WTC11 (cell line): ENCODE results near the gene ADGRL2.

Experiments used
- CREM ChIP-seq: sonication (generic); formaldehyde crosslinking; IDR thresholded peaks from 2 replicates; pipeline ENCODE4 v1.8.1; 2022; ENCODE audit warnings: mild to moderate bottlenecking, missing genetic modification reagents, moderate library complexity
- ELF4 ChIP-seq: sonication (generic); formaldehyde crosslinking; IDR thresholded peaks from 2 replicates; pipeline ENCODE4 v1.8.1; 2022; ENCODE audit warnings: low read depth, mild to moderate bottlenecking, moderate library complexity, missing genetic modification reagents
- ETV6 ChIP-seq: sonication (generic); formaldehyde crosslinking; IDR thresholded peaks from 2 replicates; pipeline ENCODE4 v1.8.1; 2022; ENCODE audit warnings: mild to moderate bottlenecking, missing genetic modification reagents
- FOXJ3 ChIP-seq: sonication (generic); formaldehyde crosslinking; IDR thresholded peaks from 2 replicates; pipeline ENCODE4 v1.9.0; 2021; ENCODE audit warnings: missing genetic modification reagents, mild to moderate bottlenecking, borderline replicate concordance
- NR2C2 ChIP-seq: sonication (generic); formaldehyde crosslinking; IDR thresholded peaks from 2 replicates; pipeline ENCODE4 v1.8.0; 2022; ENCODE audit warnings: mild to moderate bottlenecking, missing genetic modification reagents
- ZNF121 ChIP-seq: sonication (generic); formaldehyde crosslinking; IDR thresholded peaks from 2 replicates; pipeline ENCODE4 v1.8.0; 2023; ENCODE audit warnings: missing genetic modification reagents
- ZNF138 ChIP-seq: sonication (generic); formaldehyde crosslinking; conservative IDR thresholded peaks from 2 replicates; pipeline ENCODE4 v1.8.1; 2022; ENCODE audit warnings: mild to moderate bottlenecking, moderate library complexity, missing genetic modification reagents
- TF ChIP-seq, protein P1 (sequence below): fragments of 200-600 bp; IDR thresholded peaks from 2 replicates; pipeline ENCODE4 v1.8.0; 2022; ENCODE audit warnings: antibody characterized with exemption
- TF ChIP-seq, protein P2 (sequence below): sonication (generic); formaldehyde crosslinking; IDR thresholded peaks from 2 replicates; pipeline ENCODE4 v1.8.0; 2023; ENCODE audit warnings: missing genetic modification reagents
- TF ChIP-seq, protein P3 (sequence below): sonication (generic); formaldehyde crosslinking; IDR thresholded peaks from 2 replicates; pipeline ENCODE4 v1.8.0; 2022; ENCODE audit warnings: mild to moderate bottlenecking, missing genetic modification reagents
- TF ChIP-seq, protein P4 (sequence below): sonication (generic); formaldehyde crosslinking; IDR thresholded peaks from 2 replicates; pipeline ENCODE4 v1.8.1; 2023; ENCODE audit warnings: mild to moderate bottlenecking, missing genetic modification reagents, moderate library complexity
- TF ChIP-seq, protein P5 (sequence below): sonication (generic); formaldehyde crosslinking; IDR thresholded peaks from 2 replicates; pipeline ENCODE4 v1.8.0; 2022; ENCODE audit warnings: mild to moderate bottlenecking, missing genetic modification reagents
- TF ChIP-seq, protein P6 (sequence below): sonication (generic); formaldehyde crosslinking; conservative IDR thresholded peaks from 2 replicates; pipeline ENCODE4 v1.8.1; 2022; ENCODE audit warnings: mild to moderate bottlenecking, missing genetic modification reagents
- TF ChIP-seq, protein P7 (sequence below): sonication (generic); formaldehyde crosslinking; IDR thresholded peaks from 2 replicates; pipeline ENCODE4 v1.8.0; 2022; ENCODE audit warnings: mild to moderate bottlenecking, missing genetic modification reagents

DNA sequence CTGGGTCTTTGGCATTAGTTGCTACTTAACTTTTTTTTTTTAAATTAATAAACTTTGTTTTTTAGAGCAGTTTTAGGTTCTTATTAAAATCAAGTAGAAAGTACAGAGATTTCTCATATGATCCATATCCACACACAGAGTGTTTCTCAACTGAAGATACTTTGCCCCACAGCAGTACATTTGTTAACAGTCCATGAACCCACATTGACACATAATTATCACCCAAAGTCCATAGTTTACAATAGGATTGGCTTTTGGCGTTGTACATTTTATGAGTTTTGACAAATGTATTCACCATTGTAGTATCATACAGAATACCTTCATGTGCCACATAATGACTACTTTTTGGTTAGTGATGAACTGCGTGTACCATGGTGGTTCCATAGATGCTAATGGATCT, 106.8 kb downstream of the ADGRL2 start:
- TF ChIP-seq, protein P1, sequence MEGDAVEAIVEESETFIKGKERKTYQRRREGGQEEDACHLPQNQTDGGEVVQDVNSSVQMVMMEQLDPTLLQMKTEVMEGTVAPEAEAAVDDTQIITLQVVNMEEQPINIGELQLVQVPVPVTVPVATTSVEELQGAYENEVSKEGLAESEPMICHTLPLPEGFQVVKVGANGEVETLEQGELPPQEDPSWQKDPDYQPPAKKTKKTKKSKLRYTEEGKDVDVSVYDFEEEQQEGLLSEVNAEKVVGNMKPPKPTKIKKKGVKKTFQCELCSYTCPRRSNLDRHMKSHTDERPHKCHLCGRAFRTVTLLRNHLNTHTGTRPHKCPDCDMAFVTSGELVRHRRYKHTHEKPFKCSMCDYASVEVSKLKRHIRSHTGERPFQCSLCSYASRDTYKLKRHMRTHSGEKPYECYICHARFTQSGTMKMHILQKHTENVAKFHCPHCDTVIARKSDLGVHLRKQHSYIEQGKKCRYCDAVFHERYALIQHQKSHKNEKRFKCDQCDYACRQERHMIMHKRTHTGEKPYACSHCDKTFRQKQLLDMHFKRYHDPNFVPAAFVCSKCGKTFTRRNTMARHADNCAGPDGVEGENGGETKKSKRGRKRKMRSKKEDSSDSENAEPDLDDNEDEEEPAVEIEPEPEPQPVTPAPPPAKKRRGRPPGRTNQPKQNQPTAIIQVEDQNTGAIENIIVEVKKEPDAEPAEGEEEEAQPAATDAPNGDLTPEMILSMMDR: no peak
- TF ChIP-seq CREM (CRISPR knock-in tag) (no peak), FOXJ3 (no peak), ZNF121 (no peak), ZNF138 (no peak), ELF4 (CRISPR knock-in tag) (no peak), NR2C2 (CRISPR knock-in tag) (no peak), ETV6 (CRISPR knock-in tag) (no peak)
- TF ChIP-seq, protein P2, sequence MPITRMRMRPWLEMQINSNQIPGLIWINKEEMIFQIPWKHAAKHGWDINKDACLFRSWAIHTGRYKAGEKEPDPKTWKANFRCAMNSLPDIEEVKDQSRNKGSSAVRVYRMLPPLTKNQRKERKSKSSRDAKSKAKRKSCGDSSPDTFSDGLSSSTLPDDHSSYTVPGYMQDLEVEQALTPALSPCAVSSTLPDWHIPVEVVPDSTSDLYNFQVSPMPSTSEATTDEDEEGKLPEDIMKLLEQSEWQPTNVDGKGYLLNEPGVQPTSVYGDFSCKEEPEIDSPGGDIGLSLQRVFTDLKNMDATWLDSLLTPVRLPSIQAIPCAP (CRISPR knock-in tag): no peak
- TF ChIP-seq, protein P3, sequence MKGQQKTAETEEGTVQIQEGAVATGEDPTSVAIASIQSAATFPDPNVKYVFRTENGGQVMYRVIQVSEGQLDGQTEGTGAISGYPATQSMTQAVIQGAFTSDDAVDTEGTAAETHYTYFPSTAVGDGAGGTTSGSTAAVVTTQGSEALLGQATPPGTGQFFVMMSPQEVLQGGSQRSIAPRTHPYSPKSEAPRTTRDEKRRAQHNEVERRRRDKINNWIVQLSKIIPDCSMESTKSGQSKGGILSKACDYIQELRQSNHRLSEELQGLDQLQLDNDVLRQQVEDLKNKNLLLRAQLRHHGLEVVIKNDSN (CRISPR knock-in tag): no peak
- TF ChIP-seq, protein P4, sequence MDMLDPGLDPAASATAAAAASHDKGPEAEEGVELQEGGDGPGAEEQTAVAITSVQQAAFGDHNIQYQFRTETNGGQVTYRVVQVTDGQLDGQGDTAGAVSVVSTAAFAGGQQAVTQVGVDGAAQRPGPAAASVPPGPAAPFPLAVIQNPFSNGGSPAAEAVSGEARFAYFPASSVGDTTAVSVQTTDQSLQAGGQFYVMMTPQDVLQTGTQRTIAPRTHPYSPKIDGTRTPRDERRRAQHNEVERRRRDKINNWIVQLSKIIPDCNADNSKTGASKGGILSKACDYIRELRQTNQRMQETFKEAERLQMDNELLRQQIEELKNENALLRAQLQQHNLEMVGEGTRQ (CRISPR knock-in tag): no peak
- TF ChIP-seq, protein P5, sequence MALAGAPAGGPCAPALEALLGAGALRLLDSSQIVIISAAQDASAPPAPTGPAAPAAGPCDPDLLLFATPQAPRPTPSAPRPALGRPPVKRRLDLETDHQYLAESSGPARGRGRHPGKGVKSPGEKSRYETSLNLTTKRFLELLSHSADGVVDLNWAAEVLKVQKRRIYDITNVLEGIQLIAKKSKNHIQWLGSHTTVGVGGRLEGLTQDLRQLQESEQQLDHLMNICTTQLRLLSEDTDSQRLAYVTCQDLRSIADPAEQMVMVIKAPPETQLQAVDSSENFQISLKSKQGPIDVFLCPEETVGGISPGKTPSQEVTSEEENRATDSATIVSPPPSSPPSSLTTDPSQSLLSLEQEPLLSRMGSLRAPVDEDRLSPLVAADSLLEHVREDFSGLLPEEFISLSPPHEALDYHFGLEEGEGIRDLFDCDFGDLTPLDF (CRISPR knock-in tag): no peak
- TF ChIP-seq, protein P6, sequence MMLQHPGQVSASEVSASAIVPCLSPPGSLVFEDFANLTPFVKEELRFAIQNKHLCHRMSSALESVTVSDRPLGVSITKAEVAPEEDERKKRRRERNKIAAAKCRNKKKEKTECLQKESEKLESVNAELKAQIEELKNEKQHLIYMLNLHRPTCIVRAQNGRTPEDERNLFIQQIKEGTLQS (CRISPR knock-in tag): no peak
- TF ChIP-seq, protein P7, sequence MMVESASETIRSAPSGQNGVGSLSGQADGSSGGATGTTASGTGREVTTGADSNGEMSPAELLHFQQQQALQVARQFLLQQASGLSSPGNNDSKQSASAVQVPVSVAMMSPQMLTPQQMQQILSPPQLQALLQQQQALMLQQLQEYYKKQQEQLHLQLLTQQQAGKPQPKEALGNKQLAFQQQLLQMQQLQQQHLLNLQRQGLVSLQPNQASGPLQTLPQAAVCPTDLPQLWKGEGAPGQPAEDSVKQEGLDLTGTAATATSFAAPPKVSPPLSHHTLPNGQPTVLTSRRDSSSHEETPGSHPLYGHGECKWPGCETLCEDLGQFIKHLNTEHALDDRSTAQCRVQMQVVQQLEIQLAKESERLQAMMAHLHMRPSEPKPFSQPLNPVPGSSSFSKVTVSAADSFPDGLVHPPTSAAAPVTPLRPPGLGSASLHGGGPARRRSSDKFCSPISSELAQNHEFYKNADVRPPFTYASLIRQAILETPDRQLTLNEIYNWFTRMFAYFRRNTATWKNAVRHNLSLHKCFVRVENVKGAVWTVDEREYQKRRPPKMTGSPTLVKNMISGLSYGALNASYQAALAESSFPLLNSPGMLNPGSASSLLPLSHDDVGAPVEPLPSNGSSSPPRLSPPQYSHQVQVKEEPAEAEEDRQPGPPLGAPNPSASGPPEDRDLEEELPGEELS (CRISPR knock-in tag): no peak
